Hematopoietic multipotent progenitor cell treated with erythropoietin and hydrocortisone succinate and interleukin-3 and kit ligand, for 8 days (in vitro differentiated cells): ENCODE results near the gene WDR37.
"Not testable (repeated sequence)": the region's sequence is repeated elsewhere in the genome, so short reads cannot be mapped to it uniquely, and the experiment has no call there.

Experiments used
- DNase-seq: peaks from one replicate; pipeline ENCODE4 v3.0.0-alpha.2; 2015

The WDR37 gene

GRCh38 chr10:1044146-1044545 is 12.0 kb upstream of the WDR37 start:
- DNase-seq, result no peak

GRCh38 chr10:1044964-1045363 is 11.2 kb upstream of the WDR37 start:
- no peak for DNase-seq

GRCh38 chr10:1045415-1045814 is 10.8 kb upstream of the WDR37 start:
- no peak for DNase-seq

GRCh38 chr10:1047937-1048336 is 8.2 kb upstream of the WDR37 start:
- peak; percentile 54 for DNase-seq

- DNase-seq, result no peak
Measured at GRCh38 chr10:1048349-1048731, 7.8 kb upstream of the WDR37 start.

- DNase-seq, result peak; percentile 98
Measured at GRCh38 chr10:1048732-1049424, 7.3 kb upstream of the WDR37 start, which contains the start of gene IDI1. IDI1 (minus strand) TSS chr10:1049119; CDS start chr10:1049003, 116 bp downstream.

GRCh38 chr10:1049425-1049958 is 6.7 kb upstream of the WDR37 start:
- no peak for DNase-seq

GRCh38 chr10:1050145-1050544 is 6.0 kb upstream of the WDR37 start:
- peak; percentile 81 for DNase-seq

- DNase-seq, result no peak
Measured at GRCh38 chr10:1050554-1050953, 5.6 kb upstream of the WDR37 start.

GRCh38 chr10:1054684-1055083 is 1.5 kb upstream of the WDR37 start:
- DNase-seq, result no peak

GRCh38 chr10:1057106-1057657 is 997 bp downstream of the WDR37 start:
- DNase-seq, result peak; percentile 44

GRCh38 chr10:1058017-1058416 is 1.8 kb downstream of the WDR37 start:
- no peak for DNase-seq

- DNase-seq, result no peak
Measured at GRCh38 chr10:1059902-1060301, 3.7 kb downstream of the WDR37 start.

- DNase-seq, result no peak
Measured at GRCh38 chr10:1061930-1062774, 6.0 kb downstream of the WDR37 start.

- no peak for DNase-seq
Measured at GRCh38 chr10:1063232-1063865, 7.2 kb downstream of the WDR37 start.

GRCh38 chr10:1064964-1065247 is 8.7 kb downstream of the WDR37 start:
- DNase-seq, result no peak

- not testable (repeated sequence) for DNase-seq
Measured at GRCh38 chr10:1066734-1067133, 10.5 kb downstream of the WDR37 start.

- DNase-seq, result peak; percentile 38
Measured at GRCh38 chr10:1068380-1069361, 12.5 kb downstream of the WDR37 start.

- no peak for DNase-seq
Measured at GRCh38 chr10:1070919-1071318, 14.7 kb downstream of the WDR37 start.

GRCh38 chr10:1074052-1074747 is 18.0 kb downstream of the WDR37 start:
- DNase-seq, result no peak

- DNase-seq, result peak; percentile 29
Measured at GRCh38 chr10:1074748-1075308, 18.6 kb downstream of the WDR37 start.
